ENCODE measurements around the gene DGLUCY.
"Not testable (repeated sequence)": the region's sequence is repeated elsewhere in the genome, so short reads cannot be mapped to it uniquely, and the experiment has no call there.

The DGLUCY gene

DNA sequence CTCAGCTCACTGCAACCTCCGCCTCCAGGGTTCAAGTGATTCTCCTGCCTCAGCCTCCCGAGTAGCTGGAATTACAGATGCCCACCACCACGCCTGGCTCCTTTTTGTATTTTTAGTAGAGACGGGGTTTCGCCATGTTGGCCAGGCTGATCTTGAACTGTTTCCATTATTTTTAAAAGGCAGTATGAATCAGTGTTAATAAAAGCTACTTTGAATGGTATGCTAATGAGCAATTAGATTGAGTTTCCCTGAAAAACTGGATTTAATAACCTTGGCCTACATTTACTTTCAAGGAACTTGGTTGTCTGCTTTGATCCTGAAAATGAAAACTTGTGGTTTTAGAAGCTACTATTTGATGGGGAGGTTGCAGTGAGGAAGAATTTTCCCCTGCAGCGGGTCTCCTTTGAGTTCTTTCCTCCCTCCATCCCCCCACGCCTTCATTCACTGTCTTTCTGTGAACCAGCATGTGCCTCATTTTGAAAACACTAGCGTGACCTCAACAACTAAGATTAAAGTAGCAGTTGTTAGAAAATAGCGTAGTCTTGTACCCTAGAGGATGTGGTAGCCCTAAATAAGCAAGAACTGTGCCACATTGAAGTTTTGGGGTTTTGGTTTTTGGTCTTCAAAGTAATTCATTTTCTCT is 35.7 kb upstream of the DGLUCY start:
- no peaks in the 10 kb centered on the region for H3K36me3 ChIP-seq
- TF ChIP-seq, protein P1, sequence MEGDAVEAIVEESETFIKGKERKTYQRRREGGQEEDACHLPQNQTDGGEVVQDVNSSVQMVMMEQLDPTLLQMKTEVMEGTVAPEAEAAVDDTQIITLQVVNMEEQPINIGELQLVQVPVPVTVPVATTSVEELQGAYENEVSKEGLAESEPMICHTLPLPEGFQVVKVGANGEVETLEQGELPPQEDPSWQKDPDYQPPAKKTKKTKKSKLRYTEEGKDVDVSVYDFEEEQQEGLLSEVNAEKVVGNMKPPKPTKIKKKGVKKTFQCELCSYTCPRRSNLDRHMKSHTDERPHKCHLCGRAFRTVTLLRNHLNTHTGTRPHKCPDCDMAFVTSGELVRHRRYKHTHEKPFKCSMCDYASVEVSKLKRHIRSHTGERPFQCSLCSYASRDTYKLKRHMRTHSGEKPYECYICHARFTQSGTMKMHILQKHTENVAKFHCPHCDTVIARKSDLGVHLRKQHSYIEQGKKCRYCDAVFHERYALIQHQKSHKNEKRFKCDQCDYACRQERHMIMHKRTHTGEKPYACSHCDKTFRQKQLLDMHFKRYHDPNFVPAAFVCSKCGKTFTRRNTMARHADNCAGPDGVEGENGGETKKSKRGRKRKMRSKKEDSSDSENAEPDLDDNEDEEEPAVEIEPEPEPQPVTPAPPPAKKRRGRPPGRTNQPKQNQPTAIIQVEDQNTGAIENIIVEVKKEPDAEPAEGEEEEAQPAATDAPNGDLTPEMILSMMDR (IDR thresholded peaks at IDR 0.05) = no peak
- no peaks in the 10 kb centered on the region for H3K4me1 ChIP-seq
- intact Hi-C loops (cut with DNase I; ENCODE audit: low total_unique reads) = no loop called here
- DNase-seq = no peak
- H3K9me3 ChIP-seq = no peaks in the 10 kb centered on the region
- H3K27me3 ChIP-seq = no peaks in the 10 kb centered on the region
- H3K27ac ChIP-seq = no peak overlapping the region
- no peak overlapping the region for H3K4me3 ChIP-seq

DNA sequence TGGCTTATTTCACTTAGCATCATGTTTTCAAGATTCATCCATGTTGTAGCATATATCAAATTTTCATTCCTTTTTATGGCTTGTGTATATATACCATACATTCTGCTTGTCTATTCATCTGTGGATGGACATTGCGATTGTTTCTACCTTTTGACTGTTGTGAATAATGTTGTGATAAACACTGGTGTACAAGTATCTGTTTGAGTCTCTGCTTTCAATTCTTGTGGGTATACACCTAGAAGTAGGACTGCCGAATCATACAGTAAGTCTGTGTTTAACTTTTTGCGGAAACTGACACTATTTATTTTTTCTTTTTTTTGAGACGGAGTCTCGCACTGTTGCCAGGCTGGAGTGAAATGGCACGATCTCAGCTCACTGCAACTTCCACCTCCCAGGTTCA is 33.8 kb upstream of the DGLUCY start:
- no peaks in the 10 kb centered on the region for H3K36me3 ChIP-seq
- intact Hi-C loops (cut with DNase I; ENCODE audit: low total_unique reads) = no loop called here

DNA sequence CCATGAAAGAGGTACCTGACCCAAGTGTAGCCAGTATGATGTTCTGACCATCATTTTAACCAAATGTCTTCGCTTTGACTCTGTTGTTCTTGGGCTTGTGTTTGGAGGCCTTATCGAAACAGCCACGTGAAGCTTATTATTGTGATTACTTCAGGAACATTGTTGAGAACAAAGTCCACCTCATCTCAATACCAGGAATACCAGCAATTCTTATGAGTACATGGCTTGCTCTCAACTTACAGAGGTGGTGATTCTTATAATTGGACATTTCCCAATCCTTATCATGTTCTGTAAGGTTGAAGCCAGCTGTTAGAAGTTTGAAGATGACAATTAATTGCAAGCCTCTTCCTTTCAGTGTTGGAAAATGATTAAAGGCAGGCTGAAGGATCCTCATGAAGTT is 31.6 kb upstream of the DGLUCY start:
- no peak for DNase-seq
- Histone ChIP-seq H3K27ac (no peak overlapping the region), H3K4me3 (no peak overlapping the region), H3K27me3 (no peaks in the 10 kb centered on the region), H3K36me3 (no peaks in the 10 kb centered on the region), H3K9me3 (no peaks in the 10 kb centered on the region), H3K4me1 (no peaks in the 10 kb centered on the region)
- TF ChIP-seq, protein P1 (IDR thresholded peaks at IDR 0.05) = no peak
- intact Hi-C loops (cut with DNase I; ENCODE audit: low total_unique reads) = no loop called here

More for the DNA sequence above, 33.8 kb upstream of the DGLUCY start:
- TF ChIP-seq, protein P1 (IDR thresholded peaks at IDR 0.05) = no peak
- no peak overlapping the region for H3K27ac ChIP-seq
- H3K4me1 ChIP-seq = no peaks in the 10 kb centered on the region
- no peak for DNase-seq
- no peaks in the 10 kb centered on the region for H3K9me3 ChIP-seq
- H3K27me3 ChIP-seq = no peaks in the 10 kb centered on the region
- no peak overlapping the region for H3K4me3 ChIP-seq

DNA sequence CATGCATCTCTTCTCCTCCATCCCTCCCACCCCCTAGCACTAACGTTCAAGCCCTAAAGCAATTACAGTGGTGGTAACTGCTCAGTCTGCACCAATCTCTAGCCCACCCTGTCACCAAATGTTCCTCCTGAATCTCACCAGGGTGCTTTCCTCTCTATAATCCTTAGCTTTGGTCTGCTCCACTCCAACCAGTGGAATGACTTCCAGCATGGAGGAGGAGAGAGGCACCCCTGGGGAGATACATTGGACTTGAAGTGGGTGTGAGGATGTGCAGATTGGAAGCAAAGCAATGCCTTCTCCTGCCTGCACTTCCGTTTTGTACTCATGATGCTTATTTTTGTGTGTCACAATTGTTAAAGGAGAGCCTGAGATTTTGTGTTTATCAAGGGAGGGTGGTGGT is 29.4 kb upstream of the DGLUCY start:
- H3K36me3 ChIP-seq = no peaks in the 10 kb centered on the region
- H3K27me3 ChIP-seq = no peaks in the 10 kb centered on the region
- intact Hi-C loops (cut with DNase I; ENCODE audit: low total_unique reads) = no loop called here
- TF ChIP-seq, protein P1 (IDR thresholded peaks at IDR 0.05) = no peak
- H3K27ac ChIP-seq = no peak overlapping the region
- H3K9me3 ChIP-seq = no peaks in the 10 kb centered on the region
- DNase-seq = no peak
- no peaks in the 10 kb centered on the region for H3K4me1 ChIP-seq
- H3K4me3 ChIP-seq = no peak overlapping the region

DNA sequence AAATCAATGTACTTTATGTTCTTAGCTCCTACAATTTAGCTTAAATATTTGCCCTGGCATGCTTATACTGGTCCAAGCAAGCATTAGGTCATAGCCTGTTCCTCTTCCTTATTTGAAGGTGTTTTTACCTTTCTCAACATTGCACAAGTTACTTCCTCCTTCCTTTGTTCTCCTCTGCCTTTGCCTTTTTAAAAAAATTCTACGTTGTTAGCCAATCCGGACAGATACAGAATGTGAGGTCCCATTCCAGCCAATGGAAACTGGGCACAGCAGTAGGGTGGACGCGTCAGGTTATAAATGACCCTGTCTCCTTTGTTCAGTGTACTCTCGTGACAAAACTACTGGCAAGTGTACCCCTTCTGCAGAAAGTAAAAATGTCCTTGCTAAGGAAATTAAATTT is 26.4 kb upstream of the DGLUCY start:
- H3K4me1 ChIP-seq; H3K27ac ChIP-seq; H3K4me3 ChIP-seq; H3K27me3 ChIP-seq; DNase-seq; intact Hi-C loops (cut with DNase I; ENCODE audit: low total_unique reads); H3K36me3 ChIP-seq; H3K9me3 ChIP-seq: not testable (repeated sequence)

DNA sequence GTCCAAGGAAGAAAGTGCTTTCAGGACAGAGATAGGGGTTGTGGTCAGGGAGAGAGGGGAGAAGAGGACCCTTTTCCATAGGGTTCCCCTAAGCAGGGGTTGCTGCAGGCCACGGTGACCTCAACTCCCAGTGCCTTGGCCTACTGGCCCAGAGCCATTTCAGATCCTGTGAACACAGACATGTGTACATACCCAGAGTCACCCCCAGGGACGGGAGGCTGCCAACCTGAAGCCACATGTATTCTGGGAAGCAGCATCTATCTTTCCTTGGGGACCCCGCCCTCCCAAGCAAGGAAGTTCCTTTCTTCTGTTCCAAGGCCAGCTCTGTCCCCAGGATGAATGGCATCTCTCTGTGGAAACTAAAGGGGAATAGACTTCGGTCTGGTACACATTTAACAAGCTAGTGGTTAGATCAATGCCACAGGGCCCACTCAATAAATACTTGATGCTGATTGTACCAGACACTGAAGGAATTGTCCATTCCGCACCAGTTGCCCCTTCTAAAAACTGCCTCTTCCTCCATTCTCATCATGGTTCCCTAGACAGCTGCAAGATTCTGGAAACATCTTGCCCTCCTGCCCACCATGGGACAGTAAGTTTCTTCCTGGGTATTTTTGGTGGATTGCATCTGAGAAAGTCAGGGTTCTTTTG is 25.2 kb upstream of the DGLUCY start:
- no peak for DNase-seq

More for the DNA sequence above, 25.2 kb upstream of the DGLUCY start:
- Histone ChIP-seq H3K27me3 (peaks cover 0 to 5% of the 10 kb centered on the region in 2 donors), H3K4me1 (no peaks in the 10 kb centered on the region), H3K4me3 (no peak overlapping the region), H3K27ac (no peak overlapping the region), H3K36me3 (no peaks in the 10 kb centered on the region), H3K9me3 (no peaks in the 10 kb centered on the region)
- intact Hi-C loops (cut with DNase I; ENCODE audit: low total_unique reads) = no loop called here
- TF ChIP-seq, protein P1 (IDR thresholded peaks at IDR 0.05) = no peak

Data from tibial artery (tissue), 4 donors.